ENCODE results near the gene GAL3ST2.
A peak's percentile ranks its signal among the peaks of the same experiment; 100 is the strongest.
"Not testable (repeated sequence)": the region's sequence is repeated elsewhere in the genome, so short reads cannot be mapped to it uniquely, and the experiment has no call there.

The GAL3ST2 gene

GRCh38 chr2:241776336-241777169, at the start of gene GAL3ST2:
Gene GAL3ST2, plus strand, starts transcription at chr2:241776822. Its CDS starts 134 bp downstream, at chr2:241776956.
- DNase-seq (ENCODE audit: low read depth, low spot score): no peak

DNA sequence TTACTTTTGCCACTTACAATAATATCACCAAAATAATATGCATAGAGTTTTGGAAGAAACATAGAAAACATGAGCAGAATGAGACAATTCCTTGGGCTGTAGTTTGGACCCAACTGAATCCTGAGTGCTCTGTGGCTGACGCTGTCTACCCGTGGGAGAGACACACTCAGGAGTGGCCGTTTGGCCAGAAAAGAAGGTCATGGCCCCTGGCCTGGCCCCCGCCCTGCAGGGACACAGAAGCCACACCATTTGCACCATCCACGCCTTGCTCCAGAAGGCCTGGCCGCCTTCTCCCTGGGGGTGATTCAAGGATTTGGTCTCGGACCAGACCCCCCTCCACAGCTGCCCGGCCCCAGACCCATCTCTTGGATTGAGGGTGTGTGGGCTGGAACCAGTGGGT, 48.6 kb upstream of the GAL3ST2 start:
- DNase-seq (ENCODE audit: low read depth, low spot score): no peak

GRCh38 chr2:241728627-241729026, 48.0 kb upstream of the GAL3ST2 start:
- no peak for DNase-seq (ENCODE audit: low read depth, low spot score)

GRCh38 chr2:241729868-241730267, 46.8 kb upstream of the GAL3ST2 start:
- no peak for DNase-seq (ENCODE audit: low read depth, low spot score)

DNA sequence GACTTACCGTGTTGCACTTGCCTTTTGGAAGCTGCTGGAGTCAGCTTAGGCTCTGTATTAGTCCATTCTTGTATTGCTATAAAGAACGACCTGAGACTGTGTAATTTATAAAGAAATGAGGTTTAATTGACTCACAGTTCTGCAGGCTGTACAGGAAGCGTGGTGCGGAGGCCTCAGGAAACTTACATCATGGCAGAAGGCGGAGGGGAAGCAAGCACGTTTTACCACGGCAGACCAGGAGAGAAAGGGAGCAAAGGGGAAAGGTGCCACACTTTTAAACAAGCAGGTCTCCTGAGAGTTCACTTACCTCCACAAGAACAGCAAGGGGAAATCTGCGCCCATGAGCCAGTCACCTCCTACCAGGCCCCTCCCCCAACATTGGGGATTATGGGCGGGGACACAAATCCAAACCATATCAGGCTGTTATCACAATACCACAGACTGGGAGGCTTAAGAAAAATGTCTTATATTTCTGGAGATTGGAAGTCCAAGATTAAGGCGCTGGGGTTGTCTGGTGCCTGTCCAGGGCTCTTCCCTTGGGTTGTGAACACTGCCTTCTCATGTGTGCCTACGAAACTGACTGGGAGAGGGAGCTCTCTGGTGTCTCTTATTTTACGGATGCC, 45.8 kb upstream of the GAL3ST2 start:
- DNase-seq (ENCODE audit: low read depth, low spot score): no peak

GRCh38 chr2:241732513-241733186, 44.0 kb upstream of the GAL3ST2 start:
- DNase-seq (ENCODE audit: low read depth, low spot score): not testable (repeated sequence)

- DNase-seq (ENCODE audit: low read depth, low spot score): no peak
These were observed 43.0 kb upstream of the GAL3ST2 start for GRCh38 chr2:241733391-241734207.

DNA sequence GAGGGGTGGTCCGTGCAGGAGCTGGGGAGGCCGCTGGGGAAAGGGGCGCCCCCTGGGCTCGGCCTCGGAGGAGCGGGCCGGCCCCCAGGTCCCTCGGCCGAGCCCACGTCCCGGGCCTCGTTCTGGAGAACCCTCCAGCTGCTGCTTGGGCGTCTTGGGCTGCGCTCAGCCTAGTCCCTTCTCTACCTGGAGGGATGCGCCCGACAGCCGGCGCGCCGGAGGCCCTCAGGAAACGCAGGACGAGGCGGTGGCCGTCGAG, 42.5 kb upstream of the GAL3ST2 start:
- no peak for DNase-seq (ENCODE audit: low read depth, low spot score)

DNA sequence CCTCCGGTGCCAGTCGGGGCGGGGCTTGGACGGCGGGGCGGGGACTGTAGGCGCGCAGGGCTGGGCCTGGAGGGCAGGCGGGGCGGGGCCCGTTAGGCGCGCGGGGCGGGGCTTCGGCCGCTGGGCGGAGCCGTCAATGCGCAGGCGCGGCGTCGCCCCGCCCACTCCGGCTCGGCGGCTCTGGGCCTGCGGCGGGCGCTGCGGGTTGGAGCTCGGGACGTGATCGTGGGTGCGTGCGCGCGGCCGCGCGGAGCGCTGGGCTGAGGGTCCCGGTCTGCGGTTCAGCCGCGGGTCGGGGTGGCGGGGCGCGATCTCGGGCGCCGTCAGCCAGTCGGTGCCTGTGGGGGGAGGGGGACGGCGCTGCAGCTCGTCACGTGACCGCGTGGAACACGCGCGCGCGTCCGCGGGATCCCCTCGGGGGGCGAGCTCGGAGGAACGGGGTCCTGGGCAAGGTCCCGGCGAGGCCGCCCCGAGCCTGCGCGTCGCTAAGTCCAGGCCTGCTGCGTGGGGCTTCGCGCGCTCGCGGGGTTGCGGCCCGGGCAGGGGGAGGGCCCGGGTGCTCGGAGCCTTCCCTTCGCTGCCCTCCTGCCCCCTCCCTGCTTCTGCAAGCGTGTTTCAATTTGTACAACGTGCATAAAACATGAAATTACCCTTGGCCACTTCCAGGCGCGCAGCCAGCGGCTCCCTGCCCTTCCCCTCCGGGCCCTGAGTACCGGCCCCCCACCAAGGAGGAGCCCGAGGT, 42.0 kb upstream of the GAL3ST2 start, which contains the start of gene D2HGDH:
Gene D2HGDH, plus strand, starts transcription at position 164 of the 742 bp plus-strand sequence. CDS start 595 bp downstream, outside the sequence.
- peak; percentile 85 for DNase-seq (ENCODE audit: low read depth, low spot score)

DNA sequence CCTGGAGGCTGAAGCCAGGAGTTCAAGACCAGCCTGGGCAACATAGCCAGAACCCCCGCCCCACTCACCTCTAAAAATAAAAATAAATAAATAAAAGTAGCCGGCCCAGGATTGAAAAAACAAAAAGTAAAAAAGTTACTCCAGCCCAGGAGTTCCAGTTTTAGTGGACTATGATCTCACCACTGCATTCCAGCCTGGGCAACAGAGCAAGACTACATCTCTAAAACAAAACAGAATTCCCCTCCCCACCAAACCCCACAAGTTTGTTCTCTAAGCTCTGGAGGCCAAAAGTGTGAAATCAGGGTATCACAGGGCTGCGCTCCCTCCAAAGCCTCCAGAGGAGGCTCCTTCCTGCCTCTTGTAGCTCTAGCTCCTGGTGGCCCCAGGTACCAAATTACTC, 40.5 kb upstream of the GAL3ST2 start:
- no peak for DNase-seq (ENCODE audit: low read depth, low spot score)

DNA sequence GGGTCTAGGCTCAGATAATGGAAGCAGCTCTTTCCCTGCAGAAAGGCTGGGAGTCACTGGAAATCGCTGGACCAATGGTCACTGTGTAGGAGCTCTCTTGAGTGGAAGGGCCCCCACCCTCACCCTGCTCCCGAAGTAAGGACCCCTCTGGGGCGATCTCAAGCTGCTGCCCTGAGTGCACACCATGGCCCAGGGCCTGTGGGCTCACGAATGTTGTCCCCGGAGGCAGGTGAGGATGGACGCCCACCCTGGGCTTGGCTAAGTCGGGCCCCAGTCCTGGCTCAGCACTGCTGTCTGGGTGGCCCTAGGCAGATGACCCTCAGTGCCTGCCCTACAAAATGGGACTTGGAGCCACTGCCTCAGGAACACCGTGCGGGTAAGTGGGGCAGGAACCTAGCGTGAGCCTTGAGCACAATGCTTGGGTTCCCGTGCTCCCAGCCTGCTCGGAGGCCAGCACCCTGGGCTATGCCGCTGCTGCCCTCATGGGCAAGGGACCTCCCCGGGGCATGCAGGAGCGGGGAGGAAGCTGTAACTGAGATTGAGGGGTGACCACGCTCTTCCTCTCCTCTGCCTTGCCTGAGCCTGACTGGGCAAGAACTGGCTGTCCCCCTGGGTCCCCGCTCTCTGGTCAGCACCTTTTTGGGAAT, 38.5 kb upstream of the GAL3ST2 start:
- no peak for DNase-seq (ENCODE audit: low read depth, low spot score)

- DNase-seq (ENCODE audit: low read depth, low spot score): no peak
These were observed 37.4 kb upstream of the GAL3ST2 start for GRCh38 chr2:241739177-241739576.

- DNase-seq (ENCODE audit: low read depth, low spot score): no peak
These were observed 37.0 kb upstream of the GAL3ST2 start for GRCh38 chr2:241739651-241740050.

- DNase-seq (ENCODE audit: low read depth, low spot score): no peak
These were observed 35.6 kb upstream of the GAL3ST2 start for GRCh38 chr2:241741016-241741415.

- DNase-seq (ENCODE audit: low read depth, low spot score): no peak
These were observed 34.2 kb upstream of the GAL3ST2 start for GRCh38 chr2:241742320-241742939.

DNA sequence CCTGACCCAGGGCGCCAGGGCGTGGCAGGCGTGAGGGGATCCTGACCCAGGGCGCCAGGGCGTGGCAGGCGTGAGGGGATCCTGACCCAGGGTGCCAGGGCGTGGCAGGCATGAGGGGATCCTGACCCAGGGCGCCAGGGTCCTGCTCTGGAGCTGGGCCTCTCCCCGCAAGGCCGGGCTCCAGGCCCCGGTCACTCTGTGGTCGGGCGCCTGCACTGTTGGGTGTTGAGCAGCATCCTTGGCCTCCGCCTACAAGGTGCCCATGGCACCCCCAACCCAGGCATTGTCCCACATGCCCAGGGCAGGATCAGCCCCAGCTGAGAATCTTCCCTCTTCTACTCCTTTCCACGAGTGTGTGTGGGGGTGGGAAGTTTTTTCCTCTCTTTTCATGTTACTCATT, 33.6 kb upstream of the GAL3ST2 start:
- not testable (repeated sequence) for DNase-seq (ENCODE audit: low read depth, low spot score)

- no peak for DNase-seq (ENCODE audit: low read depth, low spot score)
These were observed 33.0 kb upstream of the GAL3ST2 start for GRCh38 chr2:241743620-241744019.

DNA sequence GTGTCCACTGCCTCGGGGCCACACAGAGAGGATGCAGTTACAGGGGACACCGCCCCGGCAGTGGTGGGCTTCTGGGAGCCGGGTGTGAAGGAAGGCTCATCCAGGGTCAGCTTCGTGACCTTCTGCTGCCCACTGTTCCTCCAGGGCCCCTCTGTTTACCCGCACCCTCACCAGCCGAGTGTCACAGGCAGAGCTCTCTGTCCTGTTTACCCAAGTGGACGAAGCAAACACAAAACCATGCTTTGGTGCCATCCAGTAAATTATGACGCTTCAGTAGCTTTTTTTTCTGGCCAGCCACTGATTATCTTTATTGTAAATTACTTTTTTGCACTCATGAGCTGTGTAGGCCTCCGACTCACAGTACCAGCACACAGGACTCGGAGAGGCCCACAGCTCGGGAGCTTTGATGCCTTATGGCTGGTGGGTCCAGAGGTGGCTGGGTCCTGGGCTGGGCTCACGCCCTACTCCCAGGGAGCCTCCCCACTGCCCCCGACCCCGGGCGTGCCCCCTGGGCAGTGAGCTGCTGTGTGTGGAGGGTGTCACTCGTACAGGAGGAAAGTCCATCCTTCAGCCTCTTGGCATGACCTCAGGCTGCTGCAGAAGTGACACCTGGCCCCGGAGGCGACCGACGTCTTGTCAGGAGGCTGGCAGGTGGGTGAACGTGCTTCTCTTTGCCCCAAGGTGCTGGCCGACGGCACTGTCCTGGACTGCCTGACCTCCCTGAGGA, 32.4 kb upstream of the GAL3ST2 start:
- no peak for DNase-seq (ENCODE audit: low read depth, low spot score)

DNA sequence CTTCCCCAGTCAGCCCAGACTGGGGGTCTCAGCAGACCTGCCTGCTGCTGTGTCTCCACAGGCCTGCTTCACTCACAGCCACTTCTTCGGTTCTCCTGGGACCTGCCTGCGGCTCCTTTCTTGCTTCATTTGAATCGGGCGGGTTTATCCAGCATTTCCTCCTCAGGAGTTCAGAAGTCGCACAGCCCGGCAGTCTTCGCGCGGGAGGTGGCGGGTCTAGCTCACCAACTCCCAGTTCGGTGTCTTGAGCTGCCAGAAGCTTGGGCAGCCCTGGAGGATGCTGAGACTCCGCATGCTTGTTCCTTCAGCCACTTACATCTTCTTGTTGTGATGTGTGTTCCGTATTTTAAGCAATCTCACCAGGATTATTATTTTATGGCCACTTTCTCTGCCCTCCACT, 31.3 kb upstream of the GAL3ST2 start:
- DNase-seq (ENCODE audit: low read depth, low spot score): no peak

DNA sequence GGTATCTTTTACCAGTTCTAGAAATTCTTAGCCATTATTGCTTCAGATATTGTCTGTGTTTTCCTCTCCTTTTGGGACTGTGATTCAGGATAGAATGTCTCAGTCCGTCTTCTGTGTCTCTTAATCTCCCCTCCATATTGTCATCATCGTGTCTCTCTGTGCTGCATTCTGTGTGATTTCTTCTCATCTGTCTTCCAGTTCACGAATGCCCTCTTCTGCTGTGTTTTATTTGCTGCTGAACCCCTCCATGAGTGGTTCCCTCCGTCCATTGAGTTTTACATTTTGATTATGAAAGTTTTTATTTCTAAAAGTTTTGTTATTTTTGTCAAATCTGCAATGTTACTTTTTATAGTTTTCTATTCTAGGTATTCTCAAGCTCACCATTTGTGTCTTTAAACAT, 30.5 kb upstream of the GAL3ST2 start:
- no peak for DNase-seq (ENCODE audit: low read depth, low spot score)
